Common myeloid progenitor, CD34-positive (primary cell): ENCODE results near the gene AP1S2.

Experiments used
- CTCF ChIA-PET: fragments of 350-600 bp; sonication (Branson Sonifier 250); formaldehyde crosslinking; loops from one replicate; lab custom pipeline; 2021; ENCODE audit warnings: antibody characterized with exemption; lab: Charles Lee
- POLR2A ChIA-PET: fragments of 350-600 bp; sonication (Branson Sonifier 250); formaldehyde crosslinking; loops from one replicate; lab custom pipeline; 2021; ENCODE audit warnings: antibody characterized with exemption; lab: Charles Lee
- DNase-seq, 3 donors: peaks; one replicate each; pipeline versions ENCODE4 v3.0.0 to v3.0.0-alpha.2; 2013
- H3K27ac ChIP-seq, 2 experiments: 1 replicate in 1 of 2; 2 replicates in 1 of 2; pipeline ENCODE4 v1.7.0; 2013; ENCODE audit warnings: inconsistent platforms in 2 of 2, low read length in 2 of 2, mild to moderate bottlenecking in 2 of 2, low read depth in 1 of 2, moderate library complexity in 1 of 2; ENCODE audit not compliant: severe bottlenecking in 2 of 2, insufficient read depth in 1 of 2, poor library complexity in 1 of 2
- H3K27me3 ChIP-seq, 5 experiments: replicated peaks in 2 of 5; 1 replicate in 3 of 5; 2 replicates in 2 of 5; pipeline versions ENCODE4 v1.6.1 to v1.7.0; 2013; ENCODE audit warnings: low read length in 4 of 5, mild to moderate bottlenecking in 2 of 5, moderate library complexity in 2 of 5, inconsistent platforms in 1 of 5; ENCODE audit not compliant: insufficient read depth in 5 of 5, control insufficient read depth in 4 of 5
- H3K36me3 ChIP-seq, 4 experiments: 1 replicate in 2 of 4; 2 replicates in 2 of 4; pipeline versions ENCODE4 v1.6.1 to v1.7.0; 2013; ENCODE audit warnings: low read length in 3 of 4, control low read depth in 1 of 4, mild to moderate bottlenecking in 1 of 4; ENCODE audit not compliant: control insufficient read depth in 4 of 4, insufficient read depth in 4 of 4
- H3K4me1 ChIP-seq, 4 experiments: 1 replicate in 3 of 4; 2 replicates in 1 of 4; pipeline versions ENCODE4 v1.6.1 to v1.7.1; 2013; ENCODE audit warnings: low read length in 3 of 4, mild to moderate bottlenecking in 3 of 4, control low read depth in 1 of 4, inconsistent platforms in 1 of 4, moderate library complexity in 1 of 4; ENCODE audit not compliant: control insufficient read depth in 4 of 4, insufficient read depth in 4 of 4; ENCODE audit errors: control extremely low read depth in 1 of 4
- H3K4me3 ChIP-seq, 7 experiments: 1 replicate in 4 of 7; 2 replicates in 3 of 7; pipeline versions ENCODE4 v1.5.1 to v1.7.0; 2013; ENCODE audit warnings: mild to moderate bottlenecking in 7 of 7, low read length in 6 of 7, moderate library complexity in 6 of 7, inconsistent platforms in 2 of 7, low read depth in 2 of 7, control low read depth in 1 of 7; ENCODE audit not compliant: insufficient read depth in 4 of 7, control insufficient read depth in 1 of 7; ENCODE audit errors: extremely low read depth in 1 of 7
- H3K9me3 ChIP-seq, 5 experiments: 1 replicate in 4 of 5; 2 replicates in 1 of 5; pipeline versions ENCODE4 v1.6.1 to v1.7.1; 2013; ENCODE audit warnings: low read length in 4 of 5, mild to moderate bottlenecking in 2 of 5, inconsistent platforms in 1 of 5, low read depth in 1 of 5, moderate library complexity in 1 of 5; ENCODE audit not compliant: control insufficient read depth in 4 of 5, insufficient read depth in 2 of 5; ENCODE audit errors: control extremely low read depth in 1 of 5
- WGBS: methylation state at CpG from one replicate; pipeline ENCODE4 v1.1.5; 2013; ENCODE audit not compliant: insufficient coverage; 5-methylcytosine and 5-hydroxymethylcytosine counted together

The AP1S2 gene

GRCh38 chrX:15856222-15856587 lies 1.6 kb upstream of the AP1S2 start:
- WGBS = 15% methylated on average over 3 of the region's 4 CpGs
- H3K4me3 ChIP-seq = peak overlapping the region in 5 of 7 experiments; percentile 30 to 84 (median 71)
- ChIA-PET CTCF (interaction anchor here (1.7 kb wide), 1 partner anchor 36 kb away, joined by 3 read pairs; no protein-coding TSS in a partner anchor), POLR2A (no interaction called here)
- H3K27me3 ChIP-seq = peaks cover 0 to 24% (median 0%) of the 10 kb centered on the region in 5 experiments
- peak in 2 of 3 donors; percentile 67 to 76 for DNase-seq
- peak overlapping the region; percentile 76 to 85 for H3K27ac ChIP-seq
- peaks cover 11 to 24% (median 19%) of the 10 kb centered on the region in 4 experiments for H3K4me1 ChIP-seq
- H3K9me3 ChIP-seq = peaks cover 0 to 3% (median 0%) of the 10 kb centered on the region in 5 experiments
- H3K36me3 ChIP-seq = no peaks in the 10 kb centered on the region

- H3K27ac ChIP-seq = peak overlapping the region; percentile 76 to 85
- CTCF ChIA-PET = interaction anchor here (1.7 kb wide), 1 partner anchor 35 kb away, joined by 3 read pairs; no protein-coding TSS in a partner anchor
- 9% methylated on average over 12 of the region's 16 CpGs for WGBS
Observed at GRCh38 chrX:15855568-15856221, 1.1 kb upstream of the AP1S2 start.

GRCh38 chrX:15854080-15854655 lies 445 bp downstream of the AP1S2 start:
- CTCF ChIA-PET = no interaction called here
- WGBS = under 1% methylated on average over 44 of the region's 65 CpGs
- peak overlapping the region; percentile 59 to 81 (median 74) for H3K4me3 ChIP-seq
- no peaks in the 10 kb centered on the region for H3K9me3 ChIP-seq
- peak; percentile 22 to 51 (median 32) for DNase-seq
- H3K27ac ChIP-seq = peak overlapping the region in 1 of 2 experiments; percentile 25
- peaks cover 11 to 24% (median 19%) of the 10 kb centered on the region in 4 experiments for H3K4me1 ChIP-seq
- peaks cover 0 to 5% (median under 1%) of the 10 kb centered on the region in 4 experiments for H3K36me3 ChIP-seq
- H3K27me3 ChIP-seq = peaks cover 0 to 37% (median 0%) of the 10 kb centered on the region in 5 experiments
- POLR2A ChIA-PET = no interaction called here

More at GRCh38 chrX:15855568-15856221, 1.1 kb upstream of the AP1S2 start:
- H3K36me3 ChIP-seq = peaks cover 0 to 3% (median 0%) of the 10 kb centered on the region in 4 experiments
- H3K9me3 ChIP-seq = no peaks in the 10 kb centered on the region
- H3K4me3 ChIP-seq = peak overlapping the region; percentile 29 to 84 (median 71)
- peaks cover 0 to 27% (median 0%) of the 10 kb centered on the region in 5 experiments for H3K27me3 ChIP-seq
- DNase-seq = peak in 1 of 3 donors; percentile 55
- peaks cover 11 to 24% (median 19%) of the 10 kb centered on the region in 4 experiments for H3K4me1 ChIP-seq
- POLR2A ChIA-PET = no interaction called here

- WGBS = 31% methylated on average over 8 of the region's 14 CpGs
- Histone ChIP-seq H3K9me3 (no peaks in the 10 kb centered on the region), H3K4me1 (peaks cover 11 to 24% (median 19%) of the 10 kb centered on the region in 4 experiments), H3K4me3 (peak overlapping the region in 6 of 7 experiments; percentile 59 to 81 (median 72)), H3K27ac (peak overlapping the region in 1 of 2 experiments; percentile 25), H3K36me3 (peaks cover 0 to 5% (median 1%) of the 10 kb centered on the region in 4 experiments), H3K27me3 (peaks cover 0 to 35% (median 0%) of the 10 kb centered on the region in 5 experiments)
- DNase-seq = peak in 2 of 3 donors; percentile 4
- POLR2A ChIA-PET = no interaction called here
- CTCF ChIA-PET = no interaction called here
Observed at GRCh38 chrX:15853586-15854079, 980 bp downstream of the AP1S2 start.

- no peak overlapping the region for H3K27ac ChIP-seq
- peaks cover 0 to 44% (median 0%) of the 10 kb centered on the region in 5 experiments for H3K27me3 ChIP-seq
- no peak overlapping the region for H3K4me3 ChIP-seq
- no peak for DNase-seq
- 67% methylated on average over 5 of the region's 5 CpGs for WGBS
- ChIA-PET POLR2A (no interaction called here), CTCF (no interaction called here)
- H3K4me1 ChIP-seq = peaks cover 0 to 9% (median 7%) of the 10 kb centered on the region in 4 experiments
- peaks cover 0 to 13% (median 5%) of the 10 kb centered on the region in 4 experiments for H3K36me3 ChIP-seq
- no peaks in the 10 kb centered on the region for H3K9me3 ChIP-seq
Observed at GRCh38 chrX:15849555-15849954, 5.1 kb downstream of the AP1S2 start.

GRCh38 chrX:15848576-15848975 lies 6.0 kb downstream of the AP1S2 start:
- ChIA-PET POLR2A (interaction anchor here (0.6 kb wide), 1 partner anchor 9 kb away, joined by 5 read pairs; no protein-coding TSS in a partner anchor), CTCF (interaction anchor here (0.9 kb wide), 1 partner anchor 125 kb away, joined by 3 read pairs; no protein-coding TSS in a partner anchor)
- Histone ChIP-seq H3K27ac (no peak overlapping the region), H3K9me3 (no peaks in the 10 kb centered on the region), H3K4me3 (no peak overlapping the region), H3K4me1 (peaks cover 0 to 4% (median 1%) of the 10 kb centered on the region in 4 experiments), H3K27me3 (peaks cover 0 to 37% (median 0%) of the 10 kb centered on the region in 5 experiments), H3K36me3 (peaks cover 2 to 18% (median 5%) of the 10 kb centered on the region in 4 experiments)
- no peak for DNase-seq
- WGBS = no CpG with 5 or more reads among the region's 1 CpG
